Fibroblast of skin of scalp (primary cell): ENCODE data around the gene ATRNL1.
A peak's percentile ranks its signal among the peaks of the same experiment; 100 is the strongest.

Experiments used
- DNase-seq: peaks from one replicate; pipeline ENCODE4 v3.0.0-alpha.2; 2013

Gene ATRNL1

GRCh38 chr10:115854740-115855435 lies 761.7 kb downstream of the ATRNL1 start:
- DNase-seq = peak; percentile 39

GRCh38 chr10:115856580-115856979 lies 763.4 kb downstream of the ATRNL1 start:
- DNase-seq = no peak

GRCh38 chr10:115857856-115858255 lies 764.7 kb downstream of the ATRNL1 start:
- DNase-seq = peak; percentile 27

GRCh38 chr10:115860182-115861107 lies 767.3 kb downstream of the ATRNL1 start:
- no peak for DNase-seq

GRCh38 chr10:115861455-115861854 lies 768.3 kb downstream of the ATRNL1 start:
- no peak for DNase-seq

GRCh38 chr10:115861864-115862263 lies 768.7 kb downstream of the ATRNL1 start:
- peak; percentile 25 for DNase-seq

GRCh38 chr10:115866174-115866573 lies 773.0 kb downstream of the ATRNL1 start:
- DNase-seq = no peak

GRCh38 chr10:115866691-115867090 lies 773.5 kb downstream of the ATRNL1 start:
- no peak for DNase-seq

- no peak for DNase-seq
These were observed 774.1 kb downstream of the ATRNL1 start for GRCh38 chr10:115867305-115867704.

- DNase-seq = no peak
These were observed 778.7 kb downstream of the ATRNL1 start for GRCh38 chr10:115871855-115872254.

- no peak for DNase-seq
These were observed 782.0 kb downstream of the ATRNL1 start for GRCh38 chr10:115875172-115875571.

- no peak for DNase-seq
These were observed 786.4 kb downstream of the ATRNL1 start for GRCh38 chr10:115879372-115880089.

GRCh38 chr10:115882021-115882420 lies 788.9 kb downstream of the ATRNL1 start:
- no peak for DNase-seq

- no peak for DNase-seq
These were observed 790.2 kb downstream of the ATRNL1 start for GRCh38 chr10:115883372-115883771.

GRCh38 chr10:115884331-115884730 lies 791.2 kb downstream of the ATRNL1 start:
- no peak for DNase-seq

GRCh38 chr10:115895166-115895565 lies 802.0 kb downstream of the ATRNL1 start:
- no peak for DNase-seq

GRCh38 chr10:115898242-115898641 lies 805.1 kb downstream of the ATRNL1 start:
- no peak for DNase-seq

GRCh38 chr10:115902596-115902995 lies 809.4 kb downstream of the ATRNL1 start:
- no peak for DNase-seq

GRCh38 chr10:115903207-115903606 lies 810.0 kb downstream of the ATRNL1 start:
- DNase-seq = peak; percentile 23

- DNase-seq = no peak
These were observed 810.7 kb downstream of the ATRNL1 start for GRCh38 chr10:115903845-115904244.

- DNase-seq = no peak
These were observed 815.9 kb downstream of the ATRNL1 start for GRCh38 chr10:115909037-115909436.

GRCh38 chr10:115909962-115910731 lies 817.0 kb downstream of the ATRNL1 start:
- DNase-seq = no peak
